Measurements from ENCODE around the gene STPG4. TPM values are rescaled to one million over a fixed set of nuclear protein-coding genes. Genes with fewer than 3 reads are reported as not detected.

STPG4 gene
- total and polyA plus RNA-seq, 2 of the 8 experiments (the other 6 are each of a cell fraction or from before 2014, with no cell fraction given), result 0.28 TPM; not detected in 1

GRCh38 chr2:47076586-47077441 lies 78.3 kb downstream of the STPG4 start (continued):
- TF ChIP-seq CHD7 (IDR thresholded peaks at IDR 0.05; ENCODE audit: insufficient replicate concordance, low read length) (no peak), SIRT6 (IDR thresholded peaks at IDR 0.05; ENCODE audit: low read length) (no peak), NRF1 (IDR thresholded peaks at IDR 0.05; ENCODE audit: low read depth, low read length) (no peak), SUZ12 (IDR thresholded peaks at IDR 0.05; ENCODE audit: low read length) (no peak)

Data from H1 (cell line).